ENCODE data around the gene POLR3B.
"Not testable (repeated sequence)": the region's sequence is repeated elsewhere in the genome, so short reads cannot be mapped to it uniquely, and the experiment has no call there.

GRCh38 chr12:106465605-106466004 is 108.1 kb downstream of the POLR3B start:
- not testable (repeated sequence) for TF ChIP-seq CTCF (conservative IDR thresholded peaks at IDR 0.05 in 1 of 2, IDR thresholded peaks at IDR 0.05 in 1 of 2; ENCODE audit: low read depth in 1 of 2, low read length in 2 of 2); EZH2 (IDR thresholded peaks at IDR 0.05; ENCODE audit: low read length, missing control alignments)
